Transverse colon (tissue), 4 donors: Measurements from ENCODE around the gene ELK4. TPM values are rescaled to one million over a fixed set of nuclear protein-coding genes. Genes with fewer than 3 reads are reported as not detected.

ENCODE experiments used
- DNase-seq: peaks from one replicate; pipeline ENCODE4 v3.0.0-alpha.2; 2019
- H3K27ac ChIP-seq, 4 donors: fragments of 200-600 bp; sonication (generic); 2 replicates each; pipeline ENCODE4 v1.5.1; 2016 to 2018; ENCODE audit warnings: inconsistent platforms in 4 of 4
- H3K27me3 ChIP-seq: fragments of 200-600 bp; sonication (generic); 2 replicates; pipeline ENCODE4 v1.5.1; 2017; ENCODE audit warnings: inconsistent platforms
- H3K36me3 ChIP-seq, 4 donors: fragments of 200-600 bp; sonication (generic); 2 replicates each; pipeline ENCODE4 v1.5.1; 2017 to 2019; ENCODE audit warnings: inconsistent platforms in 4 of 4
- H3K4me1 ChIP-seq, 4 donors: fragments of 200-600 bp; sonication (generic); 2 replicates each; pipeline ENCODE4 v1.5.1; 2017 to 2020; ENCODE audit warnings: inconsistent platforms in 4 of 4
- H3K4me3 ChIP-seq, 4 donors: fragments of 200-600 bp; sonication (generic); 1 replicate in 1 of 4; 2 replicates in 3 of 4; pipeline versions ENCODE4 v1.5.1 to v1.6.1; 2017 to 2019; ENCODE audit warnings: inconsistent platforms in 4 of 4
- H3K9me3 ChIP-seq, 2 donors: fragments of 200-600 bp; sonication (generic); 2 replicates each; pipeline ENCODE4 v1.5.1; 2017 to 2019; ENCODE audit warnings: inconsistent platforms in 2 of 2
- EP300 ChIP-seq: sonication (generic); formaldehyde crosslinking; IDR thresholded peaks from one replicate; pipeline ENCODE4 v1.6.1; 2017; ENCODE audit warnings: antibody characterized with exemption, low read depth
- POLR2A ChIP-seq: fragments of 450-650 bp; IDR thresholded peaks from one replicate; pipeline ENCODE4 v1.6.1; 2016; ENCODE audit warnings: antibody characterized with exemption, mild to moderate bottlenecking, moderate library complexity
- POLR2AphosphoS5 ChIP-seq, 3 donors: sonication (generic); formaldehyde crosslinking; IDR thresholded peaks; one replicate each; pipeline ENCODE4 v1.6.1; 2016; ENCODE audit warnings: antibody characterized with exemption in 3 of 3
- WGBS, 2 donors: methylation state at CpG; one replicate each; pipeline ENCODE4 v1.1.5; 2018; ENCODE audit warnings: low coverage in 1 of 2; 5-methylcytosine and 5-hydroxymethylcytosine counted together
- in situ Hi-C, 4 donors: fragments of 200-750 bp; cut with MboI; loops; one replicate each; pipeline versions ENCODE4 v1.15.0 to v1.15.1; 2017; ENCODE audit warnings: low sequenced_read_pairs in 3 of 4, low pct_ligation_motif_present in 1 of 4, low pct_unique_long_range_greater_than_20kb in 1 of 4
- intact Hi-C: fragments of 100-400 bp; cut with DNase I; formaldehyde crosslinking; loops from one replicate; pipeline ENCODE4 v1.15.1; 2023; ENCODE audit warnings: low total_unique reads
- total RNA-seq, 4 donors: library from RNA; depleted of rRNA; stranded (reverse); fragments of >200 nt; gene quantifications; one replicate each; pipeline ENCODE4 v1.1.0, GENCODE V29; 2016
- TF ChIP-seq, protein P1 (sequence below), 5 experiments: fragments of 200-600 bp in 3 of 5; fragments of 450-650 bp in 2 of 5; sonication (generic) in 3 of 5; IDR thresholded peaks; 1 replicate in 2 of 5; 2 replicates in 3 of 5; pipeline ENCODE4 v1.5.1; 2016 to 2017; ENCODE audit warnings: antibody characterized with exemption in 5 of 5, inconsistent platforms in 3 of 5, mild to moderate bottlenecking in 2 of 5, moderate library complexity in 1 of 5

Gene ELK4
- total RNA-seq, 4 donors from 2014 or later: 16.0 to 24.1 (median 19.7) TPM

DNA sequence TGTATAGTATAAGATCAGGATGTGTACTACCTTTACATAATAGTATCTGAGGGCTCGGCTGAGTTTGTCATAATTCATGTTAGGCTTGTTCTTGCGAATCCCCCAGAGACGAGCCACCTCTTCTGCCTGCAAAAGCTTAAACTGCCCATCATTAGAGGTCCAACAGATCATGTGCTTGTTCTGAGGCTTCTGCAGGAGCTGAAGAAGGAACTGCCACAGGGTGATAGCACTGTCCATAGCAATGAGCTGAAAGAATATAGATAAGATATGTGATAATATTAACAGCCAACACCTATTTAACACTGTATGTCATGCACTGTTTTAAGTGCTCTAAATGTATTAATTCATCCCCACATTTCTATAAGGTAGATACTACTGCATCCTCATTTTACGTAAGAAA lies 8.2 kb downstream of the ELK4 start:
- TF ChIP-seq EP300: no peak
- TF ChIP-seq, protein P1, sequence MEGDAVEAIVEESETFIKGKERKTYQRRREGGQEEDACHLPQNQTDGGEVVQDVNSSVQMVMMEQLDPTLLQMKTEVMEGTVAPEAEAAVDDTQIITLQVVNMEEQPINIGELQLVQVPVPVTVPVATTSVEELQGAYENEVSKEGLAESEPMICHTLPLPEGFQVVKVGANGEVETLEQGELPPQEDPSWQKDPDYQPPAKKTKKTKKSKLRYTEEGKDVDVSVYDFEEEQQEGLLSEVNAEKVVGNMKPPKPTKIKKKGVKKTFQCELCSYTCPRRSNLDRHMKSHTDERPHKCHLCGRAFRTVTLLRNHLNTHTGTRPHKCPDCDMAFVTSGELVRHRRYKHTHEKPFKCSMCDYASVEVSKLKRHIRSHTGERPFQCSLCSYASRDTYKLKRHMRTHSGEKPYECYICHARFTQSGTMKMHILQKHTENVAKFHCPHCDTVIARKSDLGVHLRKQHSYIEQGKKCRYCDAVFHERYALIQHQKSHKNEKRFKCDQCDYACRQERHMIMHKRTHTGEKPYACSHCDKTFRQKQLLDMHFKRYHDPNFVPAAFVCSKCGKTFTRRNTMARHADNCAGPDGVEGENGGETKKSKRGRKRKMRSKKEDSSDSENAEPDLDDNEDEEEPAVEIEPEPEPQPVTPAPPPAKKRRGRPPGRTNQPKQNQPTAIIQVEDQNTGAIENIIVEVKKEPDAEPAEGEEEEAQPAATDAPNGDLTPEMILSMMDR (IDR thresholded peaks at IDR 0.05): no peak
- intact Hi-C loops: no loop called here
- Histone ChIP-seq H3K27me3 (no peaks in the 10 kb centered on the region), H3K4me1 (peaks cover 0 to 22% (median 11%) of the 10 kb centered on the region in 4 donors), H3K4me3 (no peak overlapping the region), H3K27ac (no peak overlapping the region), H3K9me3 (no peaks in the 10 kb centered on the region), H3K36me3 (peaks cover 0 to 38% (median 14%) of the 10 kb centered on the region in 4 donors)
- WGBS, 2 donors: 80 to 87% methylated on average over 4 of the region's 4 CpGs
- in situ Hi-C loops: no loop called here
- no peak for DNase-seq

DNA sequence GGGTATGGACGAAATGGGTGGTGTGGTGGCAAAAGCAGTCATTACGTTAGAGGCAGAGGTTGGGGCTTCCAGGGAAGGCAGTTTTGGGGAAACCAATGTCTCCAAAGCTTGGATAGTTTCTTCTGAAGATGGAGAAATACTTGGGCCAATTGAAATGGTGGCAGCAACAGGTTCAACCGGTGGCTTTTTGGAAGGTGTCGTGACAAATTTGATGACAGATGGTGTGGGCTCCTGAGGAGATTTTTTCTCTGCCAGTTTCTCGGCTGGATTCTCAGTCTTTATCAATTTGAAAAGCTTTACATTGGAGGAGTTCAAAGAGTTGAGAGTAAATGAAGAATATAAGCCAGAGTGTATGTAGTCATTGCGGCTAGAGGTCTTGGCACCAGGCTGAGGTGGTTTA lies 11.5 kb downstream of the ELK4 start:
- 88 to 93% methylated on average over 3 to 6 of the region's 6 CpGs for WGBS, 2 donors
- Histone ChIP-seq H3K9me3 (no peaks in the 10 kb centered on the region), H3K27ac (no peak overlapping the region), H3K36me3 (peaks cover 0 to 68% (median 28%) of the 10 kb centered on the region in 4 donors), H3K4me1 (peaks cover 0 to 9% (median 3%) of the 10 kb centered on the region in 4 donors), H3K4me3 (no peak overlapping the region), H3K27me3 (no peaks in the 10 kb centered on the region)
- DNase-seq: no peak
- in situ Hi-C loops: no loop called here
- intact Hi-C loops: no loop called here
- no peak for TF ChIP-seq POLR2A
- TF ChIP-seq, protein P1 (IDR thresholded peaks at IDR 0.05): no peak
- no peak for TF ChIP-seq EP300
- TF ChIP-seq POLR2AphosphoS5 (IDR thresholded peaks at IDR 0.05): no peak

DNA sequence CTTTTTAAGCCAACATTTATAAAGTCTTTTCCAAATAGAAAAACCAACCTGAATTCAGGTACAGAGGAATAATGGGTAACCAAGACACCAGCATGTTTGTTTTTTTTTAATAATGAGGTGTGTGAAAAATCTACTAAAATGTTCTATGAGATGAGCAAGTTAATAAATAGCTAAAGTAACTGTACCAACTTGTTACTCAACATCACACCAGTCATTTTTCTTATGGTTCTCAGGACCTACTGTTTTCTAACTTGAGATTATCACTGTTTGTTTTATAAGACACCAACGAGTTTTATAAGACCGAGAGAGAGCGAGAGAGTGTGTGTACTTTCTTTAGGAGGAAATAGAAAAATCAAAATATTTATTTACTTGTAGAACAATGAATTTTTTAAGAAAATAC lies 12.4 kb downstream of the ELK4 start:
- in situ Hi-C loops (no loop called here), intact Hi-C loops (no loop called here)
- DNase-seq: no peak
- Histone ChIP-seq H3K4me1 (peaks cover 0 to 9% (median 3%) of the 10 kb centered on the region in 4 donors), H3K27ac (no peak overlapping the region), H3K4me3 (no peak overlapping the region), H3K36me3 (peaks cover 0 to 74% (median 28%) of the 10 kb centered on the region in 4 donors), H3K27me3 (no peaks in the 10 kb centered on the region), H3K9me3 (no peaks in the 10 kb centered on the region)
- no peak for TF ChIP-seq POLR2A
- TF ChIP-seq, protein P1 (IDR thresholded peaks at IDR 0.05): no peak
- 46 to 59% methylated on average over 3 of the region's 3 CpGs for WGBS, 2 donors

DNA sequence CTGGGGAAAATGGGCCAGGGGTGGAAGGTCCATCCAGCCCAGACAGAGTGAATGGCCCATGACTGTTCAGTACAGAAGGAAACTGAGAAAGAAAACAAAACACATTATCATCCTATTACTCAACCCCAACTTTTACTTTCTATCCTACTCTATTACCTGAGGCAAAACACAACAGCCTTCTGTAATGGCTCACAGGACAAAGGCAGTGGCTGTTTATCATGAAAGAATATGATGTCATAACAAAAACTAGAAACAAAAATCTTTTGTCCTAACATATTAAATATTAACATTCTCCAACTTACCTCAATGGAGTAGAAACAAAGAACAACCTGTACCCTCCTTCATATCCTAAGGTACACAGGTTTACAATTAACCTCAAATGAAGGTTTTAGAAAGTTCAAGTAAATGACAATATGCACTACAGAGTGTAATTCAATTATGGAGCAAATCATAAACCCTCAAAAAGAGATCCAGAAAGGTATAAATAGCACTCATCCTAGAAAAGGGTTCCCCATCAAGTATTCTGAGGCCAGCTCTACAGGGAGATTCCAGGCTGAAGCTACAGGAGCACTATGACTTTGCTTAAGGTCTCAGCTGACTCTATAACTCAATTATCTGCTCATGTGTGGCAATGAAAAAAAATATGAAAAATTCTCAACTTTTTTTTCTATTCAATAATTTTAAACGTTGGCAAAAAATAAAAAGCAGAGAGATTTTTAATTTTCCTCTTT lies 15.1 kb downstream of the ELK4 start:
- 44 to 61% methylated on average over 1 of the region's 1 CpG for WGBS, 2 donors
- H3K9me3 ChIP-seq: no peaks in the 10 kb centered on the region
- intact Hi-C loops: no loop called here
- H3K36me3 ChIP-seq: peaks cover 0 to 75% (median 24%) of the 10 kb centered on the region in 4 donors
- peaks cover 0 to 9% (median 3%) of the 10 kb centered on the region in 4 donors for H3K4me1 ChIP-seq
- TF ChIP-seq POLR2AphosphoS5 (IDR thresholded peaks at IDR 0.05) (no peak), POLR2A (no peak), EP300 (no peak)
- TF ChIP-seq, protein P1 (IDR thresholded peaks at IDR 0.05): no peak
- peak; percentile 17 for DNase-seq
- H3K27ac ChIP-seq: peak overlapping the region in 2 of 4 donors; percentile 10 to 39
- in situ Hi-C loops: no loop called here
- H3K27me3 ChIP-seq: no peaks in the 10 kb centered on the region
- H3K4me3 ChIP-seq: no peak overlapping the region
